SK-N-MC (cell line): ENCODE results near the gene GPSM3.

ENCODE experiments used
- DNase-seq: peaks from one replicate; pipeline ENCODE4 v3.0.0-alpha.2; 2011; ENCODE audit warnings: low read depth, low spot score
- H3K27ac ChIP-seq: fragments of 200-600 bp; sonication (generic); 2 replicates; pipeline ENCODE4 v1.5.1; 2016; ENCODE audit warnings: mixed run types
- H3K36me3 ChIP-seq: fragments of 200-600 bp; sonication (generic); 2 replicates; pipeline ENCODE4 v1.6.1; 2017; ENCODE audit warnings: antibody characterized with exemption, low read length, mixed read lengths; ENCODE audit not compliant: insufficient read depth
- H3K4me3 ChIP-seq: fragments of 200-600 bp; sonication (generic); 2 replicates; pipeline ENCODE4 v1.5.1; 2016
- H3K9ac ChIP-seq: fragments of 200-600 bp; sonication (generic); 2 replicates; pipeline ENCODE4 v1.8.0; 2017; ENCODE audit warnings: mixed run types, mixed read lengths; ENCODE audit not compliant: insufficient read length
- H3K9me3 ChIP-seq: fragments of 200-600 bp; sonication (generic); 2 replicates; pipeline ENCODE4 v1.6.1; 2017; ENCODE audit warnings: low read depth, mild to moderate bottlenecking, antibody characterized with exemption, low read length, moderate library complexity, mixed read lengths
- EZH2 ChIP-seq: fragments of 200-600 bp; sonication (generic); IDR thresholded peaks from one replicate; pipeline ENCODE4 v1.6.1; 2017; ENCODE audit warnings: antibody characterized with exemption
- FOXP2 ChIP-seq: optimal IDR thresholded peaks from 2 replicates; pipeline ENCODE3; 2011; ENCODE audit warnings: mild to moderate bottlenecking, moderate library complexity; ENCODE audit not compliant: insufficient read depth; ENCODE audit errors: extremely low read length, control extremely low read depth
- POLR2AphosphoS5 ChIP-seq: IDR thresholded peaks from 2 replicates; pipeline ENCODE4 v1.6.1; 2012; ENCODE audit warnings: mild to moderate bottlenecking, low read depth, low read length, borderline replicate concordance

Gene GPSM3

GRCh38 chr6:32163559-32164258 is 28.7 kb downstream of the GPSM3 start:
- no peak overlapping the region for H3K27ac ChIP-seq
- no peak for DNase-seq
- no peak for TF ChIP-seq EZH2
- no peak for TF ChIP-seq FOXP2
- TF ChIP-seq POLR2AphosphoS5, result no peak
- H3K4me3 ChIP-seq, result no peak overlapping the region
- H3K9ac ChIP-seq, result peak overlapping the region; percentile 20
- H3K36me3 ChIP-seq, result peaks cover 25% of the 10 kb centered on the region; the same call in 1 of the 2 replicates
- H3K9me3 ChIP-seq, result no peaks in the 10 kb centered on the region

DNA sequence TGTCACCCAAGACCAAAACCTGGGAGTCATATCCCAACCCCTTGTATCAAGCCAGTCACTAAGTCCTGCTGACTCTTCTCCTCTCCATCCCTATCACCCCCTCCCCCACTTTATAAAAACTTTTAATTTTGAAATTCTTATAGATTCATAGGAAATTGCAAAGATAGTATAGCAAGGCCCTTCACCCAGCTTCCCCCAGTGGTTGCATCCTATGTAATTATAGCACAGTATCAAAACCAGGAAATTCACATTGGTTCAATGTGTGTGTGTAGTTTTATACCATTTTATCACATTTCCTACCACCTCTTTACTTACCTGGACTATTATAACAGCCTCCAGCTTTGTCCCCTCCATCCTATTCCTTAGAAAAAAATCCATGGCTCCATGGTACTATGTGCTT is 34.4 kb downstream of the GPSM3 start:
- no peak overlapping the region for H3K4me3 ChIP-seq
- no peak overlapping the region for H3K27ac ChIP-seq
- no peak for DNase-seq
- H3K36me3 ChIP-seq, result peaks cover 37% of the 10 kb centered on the region
- H3K9ac ChIP-seq, result no peak overlapping the region
- H3K9me3 ChIP-seq, result no peaks in the 10 kb centered on the region
- TF ChIP-seq POLR2AphosphoS5 (no peak), FOXP2 (no peak), EZH2 (no peak)

- H3K9ac ChIP-seq, result no peak overlapping the region
- H3K36me3 ChIP-seq, result peaks cover 34% of the 10 kb centered on the region
- no peaks in the 10 kb centered on the region for H3K9me3 ChIP-seq
- DNase-seq, result no peak
- H3K4me3 ChIP-seq, result no peak overlapping the region
- TF ChIP-seq FOXP2 (no peak), EZH2 (no peak), POLR2AphosphoS5 (no peak)
- no peak overlapping the region for H3K27ac ChIP-seq
Measured at GRCh38 chr6:32156891-32157290, 35.6 kb downstream of the GPSM3 start.

- DNase-seq, result no peak
- Histone ChIP-seq H3K36me3 (peaks cover 34% of the 10 kb centered on the region), H3K4me3 (peak overlapping the region; percentile 94), H3K9ac (peak overlapping the region; percentile 90), H3K27ac (peak overlapping the region; percentile 84; the same call in 1 of the 2 replicates), H3K9me3 (no peaks in the 10 kb centered on the region)
- TF ChIP-seq POLR2AphosphoS5 (no peak), EZH2 (no peak), FOXP2 (no peak)
Measured at GRCh38 chr6:32154514-32155161, 37.8 kb downstream of the GPSM3 start.

DNA sequence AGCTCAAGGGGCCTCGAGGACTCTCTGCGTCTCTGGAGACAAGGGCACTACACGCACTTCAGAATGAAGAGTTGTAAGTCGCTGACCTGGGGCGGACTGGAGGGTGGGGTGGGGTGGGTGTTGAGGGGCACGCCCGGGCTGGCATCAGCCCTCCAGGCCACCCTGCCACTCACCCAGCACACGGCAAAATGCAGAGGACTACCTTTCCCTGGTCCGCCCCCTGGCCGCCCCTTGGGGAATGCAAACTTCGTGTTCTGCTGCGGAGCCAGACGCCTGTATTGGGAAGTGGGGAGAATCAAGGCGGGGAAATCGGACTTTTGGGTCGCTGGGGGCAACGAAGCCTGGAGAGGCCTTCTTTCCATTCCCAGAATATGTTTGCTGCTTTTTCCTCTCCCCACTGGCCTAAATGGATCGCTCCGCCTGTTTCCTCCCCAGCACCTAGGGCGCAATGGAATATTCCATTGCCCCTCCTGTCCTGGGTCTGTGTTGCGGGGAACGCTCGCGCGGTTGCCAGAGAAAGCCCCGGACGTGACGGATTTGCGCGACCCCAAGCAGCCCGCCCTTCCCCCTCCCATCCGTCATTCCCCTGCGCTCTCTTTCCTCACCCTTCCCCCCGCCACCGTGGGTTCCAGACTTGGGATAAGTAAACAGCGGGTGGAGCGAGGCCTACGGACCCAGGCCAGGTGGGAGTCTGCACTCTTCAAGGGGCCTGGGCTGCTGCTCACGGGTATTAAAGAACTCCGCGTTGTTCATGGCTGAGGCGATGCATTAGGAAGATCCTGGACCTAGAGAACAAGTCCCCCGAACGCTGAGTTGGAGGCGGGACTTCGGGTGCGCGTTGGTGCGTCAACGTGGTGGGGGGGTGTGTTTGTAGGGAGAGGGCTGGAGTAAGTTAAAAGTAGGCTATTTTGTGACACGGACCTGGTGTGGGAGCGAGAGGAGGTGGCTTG is 38.6 kb downstream of the GPSM3 start, which contains the start of gene PPT2:
PPT2 (plus strand) TSS at position 578 of the 950 bp plus-strand sequence. CDS start 454 bp downstream, outside the sequence.
- H3K36me3 ChIP-seq, result peaks cover 32% of the 10 kb centered on the region
- TF ChIP-seq EZH2, result no peak
- TF ChIP-seq FOXP2, result peak; percentile 82
- peak; percentile 21 for TF ChIP-seq POLR2AphosphoS5
- H3K9ac ChIP-seq, result peak within 1 kb of the TSS; percentile 90
- DNase-seq, result no peak
- H3K9me3 ChIP-seq, result no peaks in the 10 kb centered on the region
- peak within 1 kb of the TSS; percentile 94 for H3K4me3 ChIP-seq
- H3K27ac ChIP-seq, result peak within 1 kb of the TSS; percentile 85

GRCh38 chr6:32152769-32153563 is 39.5 kb downstream of the GPSM3 start:
- H3K27ac ChIP-seq, result peak overlapping the region; percentile 85
- H3K9me3 ChIP-seq, result no peaks in the 10 kb centered on the region
- DNase-seq, result no peak
- TF ChIP-seq EZH2 (no peak), FOXP2 (no peak), POLR2AphosphoS5 (no peak)
- peak overlapping the region; percentile 94 for H3K4me3 ChIP-seq
- peak overlapping the region; percentile 90 for H3K9ac ChIP-seq
- peaks cover 23% of the 10 kb centered on the region for H3K36me3 ChIP-seq

GRCh38 chr6:32151863-32152768 is 40.3 kb downstream of the GPSM3 start, which contains the start of gene PRRT1:
Gene PRRT1, minus strand, starts transcription at chr6:32151939. Its CDS starts 112 bp downstream, at chr6:32151827.
- Histone ChIP-seq H3K9ac (peak within 1 kb of the TSS; percentile 90), H3K27ac (peak within 1 kb of the TSS; percentile 85), H3K36me3 (peaks cover 15% of the 10 kb centered on the region), H3K9me3 (no peaks in the 10 kb centered on the region), H3K4me3 (peak within 1 kb of the TSS; percentile 94)
- TF ChIP-seq POLR2AphosphoS5, result 0 out of 2 replicates have a peak, but pooled peaks have one; percentile 33
- no peak for TF ChIP-seq FOXP2
- no peak for TF ChIP-seq EZH2
- no peak for DNase-seq
